ENCODE measurements around the gene CDC37. TPM values are rescaled to one million over a fixed set of nuclear protein-coding genes. Genes with fewer than 3 reads are reported as not detected.
A peak's percentile ranks its signal among the peaks of the same experiment; 100 is the strongest.

The CDC37 gene
- 215 TPM for polyA plus RNA-seq (2013, experiment 1 of 2; ENCODE audit: insufficient read length)
- polyA plus RNA-seq (2013, experiment 2 of 2; ENCODE audit: insufficient read length) = 192 TPM

GRCh38 chr19:10403137-10404021, at the start of gene CDC37:
Gene CDC37 (minus strand): TSS chr19:10403542. CDS start chr19:10403479, 63 bp downstream.
- DNase-seq = peak; percentile 96

- DNase-seq = no peak
These were observed 47.7 kb upstream of the CDC37 start for GRCh38 chr19:10450853-10451609.

GRCh38 chr19:10450191-10450852, 47.0 kb upstream of the CDC37 start:
- no peak for DNase-seq

- no peak for DNase-seq
These were observed 45.7 kb upstream of the CDC37 start for GRCh38 chr19:10449037-10449436.

- DNase-seq = no peak
These were observed 39.4 kb upstream of the CDC37 start for GRCh38 chr19:10442698-10443097.

- no peak for DNase-seq
These were observed 36.2 kb upstream of the CDC37 start for GRCh38 chr19:10439588-10439987.

GRCh38 chr19:10433131-10433536, 29.8 kb upstream of the CDC37 start:
- no peak for DNase-seq

GRCh38 chr19:10432736-10433130, 29.4 kb upstream of the CDC37 start:
- DNase-seq = no peak

- peak; percentile 33 for DNase-seq
These were observed 28.8 kb upstream of the CDC37 start for GRCh38 chr19:10431943-10432735.

GRCh38 chr19:10431254-10431942, 28.1 kb upstream of the CDC37 start:
- DNase-seq = no peak

GRCh38 chr19:10430505-10431253, 27.3 kb upstream of the CDC37 start:
- DNase-seq = peak; percentile 45

- DNase-seq = no peak
These were observed 25.6 kb upstream of the CDC37 start for GRCh38 chr19:10428996-10429381.

GRCh38 chr19:10427169-10427568, 23.8 kb upstream of the CDC37 start:
- DNase-seq = no peak

GRCh38 chr19:10424011-10424637, 20.8 kb upstream of the CDC37 start:
- DNase-seq = peak; percentile 77

- no peak for DNase-seq
These were observed 19.5 kb upstream of the CDC37 start for GRCh38 chr19:10422846-10423245.

- DNase-seq = no peak
These were observed 18.7 kb upstream of the CDC37 start for GRCh38 chr19:10422046-10422461.

- DNase-seq = no peak
These were observed 18.1 kb upstream of the CDC37 start for GRCh38 chr19:10421240-10422045.

GRCh38 chr19:10420444-10421239, 17.3 kb upstream of the CDC37 start, which contains the start of gene PDE4A:
Gene PDE4A (plus strand): TSS chr19:10420538. CDS start chr19:10420765, 227 bp downstream.
- DNase-seq = peak; percentile 39

Measured in fibroblast of skin of scalp (primary cell).